UCSD-AML1 (cell line): ENCODE measurements around the gene EIPR1.

Experiments used
- DNase-seq: peaks from one replicate; lab custom pipeline; 2025; ENCODE audit not compliant: unreplicated experiment; lab: John Stamatoyannopoulos, UW

The EIPR1 gene

GRCh38 chr2:3223080-3223923 lies 154.3 kb downstream of the EIPR1 start:
- peak; percentile 82 for DNase-seq

GRCh38 chr2:3222636-3223035 lies 155.0 kb downstream of the EIPR1 start:
- DNase-seq: no peak

GRCh38 chr2:3219536-3219935 lies 158.1 kb downstream of the EIPR1 start:
- no peak for DNase-seq

DNA sequence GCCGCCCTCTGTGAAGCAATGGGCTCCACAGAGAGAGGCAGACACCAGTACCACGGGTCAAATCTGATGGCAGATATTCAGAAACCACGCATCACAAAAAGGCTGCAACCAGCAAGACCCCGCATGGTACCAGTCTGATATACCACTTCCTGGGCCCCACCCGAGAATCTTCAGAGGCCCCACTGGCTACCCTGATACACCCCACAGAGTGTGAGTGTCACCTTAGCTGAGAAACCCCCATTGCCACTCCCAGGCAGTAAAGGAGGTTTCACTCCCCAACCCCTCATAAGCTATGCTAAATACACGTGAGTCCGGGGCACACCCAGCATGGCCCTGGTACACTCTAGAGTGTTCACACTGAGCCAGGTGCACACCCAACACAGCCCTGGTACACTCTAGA lies 160.0 kb downstream of the EIPR1 start:
- no peak for DNase-seq

DNA sequence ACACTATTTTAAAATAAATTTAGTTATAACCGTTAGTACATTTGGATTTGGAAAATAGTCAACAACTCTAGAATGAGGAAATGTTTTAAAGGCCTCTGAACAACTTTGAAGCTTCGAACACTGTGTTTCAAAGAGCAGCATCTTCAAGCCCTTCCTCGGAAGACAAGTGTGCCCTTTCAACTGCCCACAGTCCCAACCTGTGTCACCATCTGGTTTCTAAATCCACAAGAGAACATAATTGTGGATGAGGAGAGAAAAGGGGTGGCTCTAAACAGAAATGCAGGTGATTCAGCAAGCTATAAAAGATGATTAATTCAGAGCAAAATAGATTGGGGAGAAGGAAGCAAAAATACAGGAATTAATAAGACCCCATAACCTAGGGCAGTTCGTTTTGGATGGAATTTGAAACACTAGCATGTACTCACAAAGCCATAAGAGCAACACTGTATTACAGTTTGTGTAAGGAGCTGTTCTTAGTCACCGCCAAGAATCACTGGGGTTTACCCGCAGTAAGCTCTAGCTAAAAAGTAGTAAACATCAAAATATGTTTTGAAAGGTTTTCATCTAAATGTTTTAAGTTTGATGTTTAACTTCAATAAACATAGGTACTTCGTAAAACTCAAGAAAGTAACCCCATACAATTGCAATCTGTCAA lies 160.7 kb downstream of the EIPR1 start:
- DNase-seq: no peak

DNA sequence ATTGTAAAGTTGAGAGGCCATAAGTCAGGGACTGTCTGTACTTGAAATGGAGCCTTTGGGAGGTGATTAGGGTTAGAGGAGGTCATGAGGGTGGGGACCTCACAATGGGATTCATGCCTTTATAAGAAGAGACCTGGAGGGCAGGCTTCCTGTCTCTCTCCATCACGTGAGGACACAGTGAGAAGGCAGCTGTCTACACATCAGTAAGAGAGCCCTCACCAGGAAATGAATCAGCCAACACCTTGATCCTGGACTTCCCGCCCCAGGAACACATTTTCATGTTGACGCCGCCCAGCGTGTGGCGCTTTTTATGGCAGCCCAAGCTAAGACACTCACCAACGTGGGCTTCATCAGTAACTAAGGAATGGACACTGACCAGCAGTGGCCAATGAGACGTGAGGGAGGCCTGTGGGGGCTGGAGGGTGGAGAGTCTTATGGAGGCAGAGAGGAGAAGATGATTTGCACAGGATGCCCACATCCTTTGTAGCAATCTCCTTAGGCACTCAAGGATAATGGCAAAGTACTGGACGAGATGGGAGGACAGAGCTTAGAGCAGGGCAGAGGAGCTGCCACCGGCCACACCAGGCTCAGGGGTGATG lies 162.7 kb downstream of the EIPR1 start:
- DNase-seq: no peak

- no peak for DNase-seq
Measured at GRCh38 chr2:3214065-3214464, 163.6 kb downstream of the EIPR1 start.

DNA sequence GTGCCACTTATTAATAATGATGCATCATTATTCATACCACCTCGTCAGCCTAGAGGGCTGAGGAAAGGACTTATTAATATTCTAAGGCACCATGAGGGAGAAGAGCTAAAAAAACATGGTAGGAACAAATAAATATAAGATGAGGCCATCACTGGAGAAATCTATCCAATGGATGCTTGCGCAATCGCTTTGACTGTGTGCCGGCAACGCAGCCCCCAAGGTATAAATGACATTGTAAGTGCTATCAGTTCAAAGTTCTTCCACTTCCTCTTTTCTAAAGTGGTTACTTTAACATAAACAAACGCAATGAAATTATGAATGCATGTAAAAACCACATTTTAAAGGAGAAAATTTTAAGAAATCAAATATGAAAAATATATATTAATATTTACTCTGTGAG lies 164.6 kb downstream of the EIPR1 start:
- no peak for DNase-seq

- DNase-seq: no peak
Measured at GRCh38 chr2:3212061-3212362, 165.6 kb downstream of the EIPR1 start.

- no peak for DNase-seq
Measured at GRCh38 chr2:3211256-3212060, 166.2 kb downstream of the EIPR1 start.

DNA sequence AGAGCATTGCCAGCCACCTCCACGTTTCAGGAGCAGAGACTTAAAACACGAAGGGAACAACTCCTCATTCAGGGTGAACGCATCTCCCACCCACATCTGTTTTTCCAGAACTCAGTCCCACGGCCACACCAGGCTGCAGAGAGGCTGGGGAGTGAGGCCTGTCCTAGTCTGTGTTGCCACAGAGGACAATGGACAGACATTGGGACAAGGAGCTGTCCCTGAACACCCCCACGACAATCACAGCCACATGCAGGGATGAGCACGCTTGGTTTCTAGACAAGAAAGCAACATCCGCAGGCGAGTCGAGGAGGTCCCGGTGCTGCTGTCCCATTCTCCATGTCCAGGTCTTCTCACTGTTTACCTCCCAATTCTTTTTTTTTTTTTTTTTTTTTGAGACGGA lies 167.4 kb downstream of the EIPR1 start:
- no peak for DNase-seq

GRCh38 chr2:3209258-3209657 lies 168.4 kb downstream of the EIPR1 start:
- no peak for DNase-seq

- no peak for DNase-seq
Measured at GRCh38 chr2:3208591-3208990, 169.0 kb downstream of the EIPR1 start.

- DNase-seq: no peak
Measured at GRCh38 chr2:3208179-3208578, 169.4 kb downstream of the EIPR1 start.

GRCh38 chr2:3207091-3207491 lies 170.5 kb downstream of the EIPR1 start:
- DNase-seq: no peak

- DNase-seq: no peak
Measured at GRCh38 chr2:3205845-3206244, 171.8 kb downstream of the EIPR1 start.

DNA sequence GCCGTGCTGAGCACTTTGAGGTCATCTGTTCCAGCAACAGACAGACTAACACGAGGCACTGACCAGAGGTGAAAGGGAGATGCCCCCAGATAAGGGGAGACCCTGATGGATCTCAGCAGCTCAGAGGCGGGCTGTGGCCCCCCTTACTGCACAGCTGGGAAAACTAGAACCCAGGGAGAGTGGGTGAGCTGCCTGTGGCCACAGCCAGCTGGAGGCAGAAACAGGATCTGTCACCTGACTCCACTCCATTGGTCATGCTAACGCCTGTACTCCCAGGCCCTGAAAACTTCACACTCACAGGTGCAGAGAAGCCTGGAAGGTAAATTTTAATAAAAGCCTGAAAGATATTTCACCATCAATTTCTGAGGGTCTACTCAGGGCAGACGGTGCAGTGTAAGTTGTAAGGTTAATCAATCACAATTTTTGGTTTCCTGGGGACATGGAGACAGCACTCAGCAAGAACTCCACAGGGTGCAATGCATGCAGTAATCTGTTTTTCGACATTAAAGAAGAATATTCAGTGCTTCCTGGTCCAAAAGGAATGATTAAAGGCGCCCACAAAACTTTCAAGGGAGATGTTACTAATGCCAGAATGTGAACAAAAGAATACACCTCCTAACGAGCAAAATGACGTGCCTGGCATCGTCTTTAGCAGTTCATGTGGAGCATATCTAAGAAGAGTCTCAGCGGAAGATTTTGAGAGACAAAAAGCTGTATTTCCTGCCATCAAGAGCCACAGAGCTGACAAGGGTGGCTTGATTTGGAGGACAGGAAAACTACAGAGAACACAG lies 173.4 kb downstream of the EIPR1 start:
- DNase-seq: no peak

DNA sequence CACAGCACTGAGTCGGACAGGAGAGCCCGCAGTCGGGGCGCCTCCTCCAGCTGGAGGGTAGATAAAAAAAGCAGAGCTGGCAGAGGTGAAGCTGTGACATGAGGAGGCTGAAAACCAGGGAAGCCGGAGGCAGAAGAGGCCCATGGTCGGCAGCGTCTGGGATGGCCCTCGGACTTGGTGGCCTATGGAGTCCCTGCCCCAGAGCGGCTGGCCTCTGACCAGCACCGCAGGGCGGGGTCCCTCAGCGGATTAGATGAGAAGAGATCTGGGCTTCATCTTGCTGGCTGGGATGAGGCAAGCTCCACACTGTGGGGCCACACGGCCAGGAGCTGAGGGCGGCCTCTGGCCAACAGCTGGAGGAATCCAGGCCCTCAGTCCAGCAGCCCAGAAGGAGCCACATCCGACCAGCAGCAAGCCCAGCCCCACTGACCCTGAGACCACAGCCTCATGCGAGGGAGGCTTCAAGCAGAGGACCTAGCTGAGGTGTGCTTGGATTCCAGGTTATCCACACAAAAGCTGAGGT lies 174.1 kb downstream of the EIPR1 start:
- DNase-seq: no peak

GRCh38 chr2:3202926-3203325 lies 174.7 kb downstream of the EIPR1 start:
- DNase-seq: no peak

GRCh38 chr2:3201281-3201680 lies 176.3 kb downstream of the EIPR1 start:
- no peak for DNase-seq
